Ishikawa (cell line): Measurements from ENCODE around the gene MGLL.

Experiments
- CREB1 ChIP-seq: IDR thresholded peaks from 2 replicates; pipeline ENCODE4 v1.6.1; 2012; ENCODE audit warnings: low read depth
- EP300 ChIP-seq: IDR thresholded peaks from 2 replicates; pipeline ENCODE4 v1.6.1; 2012; ENCODE audit warnings: borderline replicate concordance
- MAX ChIP-seq: IDR thresholded peaks from 2 replicates; pipeline ENCODE4 v1.6.1; 2012
- RAD21 ChIP-seq: IDR thresholded peaks from 2 replicates; pipeline ENCODE4 v1.6.1; 2012; ENCODE audit warnings: low read depth
- TCF12 ChIP-seq: IDR thresholded peaks from 2 replicates; pipeline ENCODE4 v1.6.1; 2012; ENCODE audit warnings: low read depth
- TEAD4 ChIP-seq: IDR thresholded peaks from 2 replicates; pipeline ENCODE4 v1.6.1; 2012
- YY1 ChIP-seq: IDR thresholded peaks from 2 replicates; pipeline ENCODE4 v1.6.1; 2012; ENCODE audit warnings: low read depth
- ZBTB7A ChIP-seq: IDR thresholded peaks from 2 replicates; pipeline ENCODE4 v1.6.1; 2012; ENCODE audit warnings: low read depth

GRCh38 chr3:127712881-127713771 lies 109.2 kb downstream of the MGLL start:
- TF ChIP-seq TCF12 (no peak), EP300 (no peak), MAX (no peak), TEAD4 (no peak), RAD21 (no peak), YY1 (no peak), ZBTB7A (no peak), CREB1 (no peak)
